Adrenal gland (tissue), 12 donors: ENCODE measurements around the gene TMEM139. TPM values are rescaled to one million over a fixed set of nuclear protein-coding genes. Genes with fewer than 3 reads are reported as not detected.

ENCODE experiments used
- DNase-seq, 7 donors: peaks; one replicate each; pipeline ENCODE4 v3.0.0-alpha.2; 2019 to 2020
- H3K27ac ChIP-seq, 5 donors: fragments of 200-600 bp; sonication (generic) in 4 of 5; 1 replicate in 3 of 5; 2 replicates in 2 of 5; pipeline versions ENCODE4 v1.5.1 to v1.8.0; 2016 to 2020; ENCODE audit warnings: mild to moderate bottlenecking in 1 of 5
- H3K27me3 ChIP-seq: fragments of 200-600 bp; 2 replicates; pipeline ENCODE4 v1.8.0; 2021
- H3K36me3 ChIP-seq, 2 donors: fragments of 200-600 bp; replicated peaks in 1 of 2; 1 replicate in 1 of 2; 2 replicates in 1 of 2; pipeline versions ENCODE4 v1.5.1 to v1.8.0; 2018 to 2022
- H3K4me1 ChIP-seq, 2 donors: fragments of 200-600 bp; replicated peaks in 1 of 2; 1 replicate in 1 of 2; 2 replicates in 1 of 2; pipeline versions ENCODE4 v1.5.1 to v1.8.0; 2018 to 2021
- H3K4me3 ChIP-seq, 4 donors: fragments of 200-600 bp; sonication (generic) in 3 of 4; one replicate each; pipeline ENCODE4 v1.5.1; 2016 to 2018
- H3K9me3 ChIP-seq, 3 donors: fragments of 200-600 bp; sonication (generic) in 1 of 3; replicated peaks in 1 of 3; 1 replicate in 2 of 3; 2 replicates in 1 of 3; pipeline versions ENCODE4 v1.5.1 to v1.8.0; 2016 to 2021
- CTCF ChIP-seq, 6 experiments: fragments of 450-650 bp in 4 of 6; fragments of 200-600 bp in 2 of 6; sonication (generic) in 1 of 6; IDR thresholded peaks; 1 replicate in 5 of 6; 2 replicates in 1 of 6; pipeline versions ENCODE4 v1.5.1 to v1.8.0; 2016 to 2021; ENCODE audit warnings: antibody characterized with exemption in 6 of 6, mild to moderate bottlenecking in 2 of 6, moderate library complexity in 1 of 6
- POLR2A ChIP-seq, 2 donors: fragments of 450-650 bp; IDR thresholded peaks; one replicate each; pipeline ENCODE4 v1.6.1; 2017; ENCODE audit warnings: antibody characterized with exemption in 2 of 2, mild to moderate bottlenecking in 2 of 2, moderate library complexity in 1 of 2
- WGBS, 4 donors: extraction: QIAGEN DNeasy Blood & Tissue Kit in 2 of 4; methylation state at CpG; one replicate each; pipeline versions ENCODE4 v1.1.5 to v1.1.7; 2013 to 2017; 5-methylcytosine and 5-hydroxymethylcytosine counted together
- intact Hi-C, 2 donors: fragments of 100-400 bp; cut with DNase I; formaldehyde crosslinking; loops; one replicate each; pipeline versions ENCODE4 v1.14.1 to v1.15.0; 2022 to 2023
- polyA plus RNA-seq, 3 donors: library from polyadenylated mRNA; stranded (reverse); fragments of 200-250 nt in 2 of 3; fragments of 350-450 nt in 1 of 3; fragmentation: Illumina TruSeq in 1 of 3; extraction: RNeasy Lipid Tissue Mini Kit (QIAGEN cat#74804) in 1 of 3; gene quantifications; one replicate each; pipeline ENCODE4 v1.2.3, GENCODE V29; 2013 to 2014
- total RNA-seq, 9 donors: library from RNA; depleted of rRNA in 4 of 9; stranded (reverse); fragments of >200 nt in 4 of 9; fragments of 120-200 nt in 1 of 9; fragmentation: NEBNext Ultra II Directional in 1 of 9; extraction: Animal tissue kit (Norgen Biotek cat#: 25700) in 1 of 9; gene quantifications; one replicate each; pipeline versions ENCODE4 v1.1.0 to v1.2.4, GENCODE V29; 2013 to 2023
- donor health status: healthy with polysubstance abuse.
- donor health status: Bipolar disorder and iron deficiency.
- donor health status: DM: yes; HTN: yes; CAD: no.
- donor health status: DM: no; HTN: no; CAD: no.
- donor health status: DM: no; HTN: no; CAD: no.
- donor health status: DM: yes; HTN: yes; CAD: no.

TMEM139 gene
- total and polyA plus RNA-seq, 12 donors, result 0.54 to 7.5 (median 2.9) TPM

- TF ChIP-seq CTCF (IDR thresholded peaks at IDR 0.05), result no peak
- TF ChIP-seq POLR2A (IDR thresholded peaks at IDR 0.05), result no peak
- peaks cover 4 to 29% of the 10 kb centered on the region in 2 donors for H3K4me1 ChIP-seq
- no peaks in the 10 kb centered on the region for H3K27me3 ChIP-seq
- H3K27ac ChIP-seq, result no peak overlapping the region
- H3K36me3 ChIP-seq, result peaks cover 0 to 35% of the 10 kb centered on the region in 2 donors
- 83 to 97% (median 91%) methylated on average over 4 of the region's 4 CpGs for WGBS, 4 donors
- intact Hi-C loops, result no loop called here
- DNase-seq, result no peak
- no peak overlapping the region for H3K4me3 ChIP-seq
- H3K9me3 ChIP-seq, result no peaks in the 10 kb centered on the region
These were observed 5.5 kb downstream of the TMEM139 start for GRCh38 chr7:143290293-143290692.

GRCh38 chr7:143292876-143293275 is 8.1 kb downstream of the TMEM139 start:
- Histone ChIP-seq H3K36me3 (peaks cover 0 to 46% of the 10 kb centered on the region in 2 donors), H3K4me1 (peaks cover 4 to 23% of the 10 kb centered on the region in 2 donors)

GRCh38 chr7:143295870-143296269 is 11.1 kb downstream of the TMEM139 start:
- intact Hi-C loops, result no loop called here
- no peak overlapping the region for H3K4me3 ChIP-seq
- H3K27me3 ChIP-seq, result no peaks in the 10 kb centered on the region
- H3K4me1 ChIP-seq, result peaks cover 0 to 3% of the 10 kb centered on the region in 2 donors
- no peaks in the 10 kb centered on the region for H3K9me3 ChIP-seq
- no peak overlapping the region for H3K27ac ChIP-seq
- no peak for TF ChIP-seq CTCF (IDR thresholded peaks at IDR 0.05)
- TF ChIP-seq POLR2A (IDR thresholded peaks at IDR 0.05), result no peak
- peaks cover 0 to 59% of the 10 kb centered on the region in 2 donors for H3K36me3 ChIP-seq
- DNase-seq, result no peak

More at GRCh38 chr7:143292876-143293275, 8.1 kb downstream of the TMEM139 start:
- intact Hi-C loops, result no loop called here
- Histone ChIP-seq H3K27ac (no peak overlapping the region), H3K27me3 (no peaks in the 10 kb centered on the region), H3K9me3 (no peaks in the 10 kb centered on the region), H3K4me3 (no peak overlapping the region)
- 91 to 97% (median 96%) methylated on average over 5 of the region's 5 CpGs for WGBS, 4 donors
- no peak for TF ChIP-seq CTCF (IDR thresholded peaks at IDR 0.05)
- no peak for TF ChIP-seq POLR2A (IDR thresholded peaks at IDR 0.05)
- DNase-seq, result no peak

GRCh38 chr7:143296686-143297085 is 11.9 kb downstream of the TMEM139 start:
- Histone ChIP-seq H3K36me3 (peaks cover 0 to 67% of the 10 kb centered on the region in 2 donors), H3K27ac (no peak overlapping the region), H3K4me3 (no peak overlapping the region), H3K4me1 (no peaks in the 10 kb centered on the region), H3K27me3 (no peaks in the 10 kb centered on the region), H3K9me3 (no peaks in the 10 kb centered on the region)
- WGBS, 4 donors, result 44 to 55% (median 54%) methylated on average over 2 of the region's 2 CpGs
- no peak for DNase-seq
- TF ChIP-seq POLR2A (IDR thresholded peaks at IDR 0.05) (no peak), CTCF (IDR thresholded peaks at IDR 0.05) (no peak)
- intact Hi-C loops, result no loop called here
